K562 (cell line): ENCODE results near the gene RACK1. TPM values are rescaled to one million over a fixed set of nuclear protein-coding genes. Genes with fewer than 3 reads are reported as not detected.

Source experiments
- ATAC-seq: fragments of 200-7000 bp; cut with Tn5 transposase; 3 replicates; pipeline ENCODE4 v1.9.1; 2020; ENCODE audit warnings: moderate library complexity
- BruUV-seq: library from RNA; stranded (reverse); fragments of 400-500 nt; replicated peaks from 2 replicates; lab custom pipeline; 2021; lab: Mats Ljungman, UMichigan
- CTCF ChIA-PET: fragments of 300-600 bp; formaldehyde crosslinking; extraction: SDS; loops from one replicate; lab custom pipeline; 2021; ENCODE audit warnings: low intra/inter-chr PET ratio; lab: Yijun Ruan, JAX
- POLR2A ChIA-PET: fragments of 300-600, 350-650 bp; sonication (Branson Sonifier 250); formaldehyde crosslinking; extraction: SDS; loops from one replicate; lab custom pipeline; 2021; ENCODE audit warnings: antibody characterized with exemption, inconsistent platforms; lab: Yijun Ruan, JAX
- DNase-seq, 4 experiments: peaks; one replicate each; pipeline versions ENCODE4 v3.0.0 to v3.0.0-alpha.2; 2011 to 2018; ENCODE audit warnings: low spot score in 3 of 4, mixed read lengths in 3 of 4; ENCODE audit errors: extremely low read depth in 1 of 4
- FAIRE-seq: peaks from 2 replicates; lab custom pipeline; 2011; peaks lifted over from hg19 to GRCh38; lab: Jason Lieb, UNC
- H2AFZ ChIP-seq: 2 replicates; pipeline ENCODE4 v1.6.0; 2011; ENCODE audit warnings: low read depth, low read length, control low read depth, inconsistent platforms
- H3K27ac ChIP-seq: fragments of 200-600 bp; 3 replicates; pipeline ENCODE4 v1.8.0; 2011; ENCODE audit warnings: low read depth, mild to moderate bottlenecking, control low read depth, inconsistent platforms, low read length, moderate library complexity, mixed read lengths; ENCODE audit errors: extremely low read depth
- H3K27me3 ChIP-seq, 2 experiments: fragments of 300-600 bp in 1 of 2; 2 replicates in 1 of 2; 3 replicates in 1 of 2; pipeline versions ENCODE4 v1.6.0 to v1.8.0; 2011; ENCODE audit warnings: inconsistent platforms in 2 of 2, low read length in 2 of 2, mild to moderate bottlenecking in 1 of 2, mixed read lengths in 1 of 2, moderate library complexity in 1 of 2; ENCODE audit not compliant: control insufficient read depth in 2 of 2, insufficient read depth in 2 of 2
- H3K36me3 ChIP-seq: fragments of 300-600 bp; 3 replicates; pipeline ENCODE4 v1.8.0; 2011; ENCODE audit warnings: mild to moderate bottlenecking, low read length, inconsistent platforms; ENCODE audit not compliant: control insufficient read depth, insufficient read depth
- H3K4me1 ChIP-seq, 2 experiments: fragments of 200-600 bp in 1 of 2; replicated peaks in 1 of 2; 2 replicates in 1 of 2; 3 replicates in 1 of 2; pipeline versions ENCODE4 v1.5.1 to v1.8.0; 2011; ENCODE audit warnings: inconsistent platforms in 2 of 2, low read length in 2 of 2, mild to moderate bottlenecking in 1 of 2, mixed read lengths in 1 of 2, moderate library complexity in 1 of 2; ENCODE audit not compliant: control insufficient read depth in 2 of 2, insufficient read depth in 2 of 2
- H3K4me2 ChIP-seq: 2 replicates; pipeline ENCODE4 v1.6.1; 2011; ENCODE audit warnings: low read length, control low read depth, inconsistent platforms, mixed read lengths; ENCODE audit not compliant: insufficient read depth
- H3K4me3 ChIP-seq: fragments of 200-600 bp; sonication (generic), shearing (Covaris generic); 2 replicates; pipeline ENCODE4 v1.5.1; 2016; ENCODE audit warnings: control low read depth, inconsistent platforms
- H3K79me2 ChIP-seq: fragments of 200-600 bp; 3 replicates; pipeline ENCODE4 v1.8.0; 2011; ENCODE audit warnings: low read length, inconsistent platforms; ENCODE audit not compliant: control insufficient read depth, insufficient read depth
- H3K9ac ChIP-seq, 2 experiments: 2 replicates each; pipeline versions ENCODE4 v1.6.0 to v1.6.1; 2011; ENCODE audit warnings: low read depth in 2 of 2, low read length in 2 of 2, control low read depth in 1 of 2, inconsistent platforms in 1 of 2, mild to moderate bottlenecking in 1 of 2, mixed read lengths in 1 of 2; ENCODE audit not compliant: insufficient read depth in 1 of 2
- H3K9me1 ChIP-seq: one replicate; pipeline ENCODE4 v1.6.0; 2011; ENCODE audit warnings: inconsistent platforms, mild to moderate bottlenecking, low read length, moderate library complexity; ENCODE audit not compliant: control insufficient read depth, insufficient read depth
- H3K9me3 ChIP-seq: replicated peaks from 2 replicates; pipeline ENCODE4 v1.5.1; 2011; ENCODE audit warnings: low read depth, low read length, inconsistent platforms; ENCODE audit not compliant: control insufficient read depth, insufficient read depth
- H4K20me1 ChIP-seq: replicated peaks from 2 replicates; pipeline ENCODE4 v1.6.1; 2011; ENCODE audit warnings: low read length, inconsistent platforms, mixed read lengths; ENCODE audit not compliant: control insufficient read depth, insufficient read depth
- FOSL1 ChIP-seq: fragments of 200-800 bp; sonication (Bioruptor generic); conservative IDR thresholded peaks from 2 replicates; pipeline ENCODE4 v1.6.1; 2016; ENCODE audit warnings: missing genetic modification characterization, missing compliant biosample characterization
- L3MBTL2 ChIP-seq: fragments of 450-650 bp; IDR thresholded peaks from 2 replicates; pipeline ENCODE4 v1.6.1; 2016; ENCODE audit warnings: mild to moderate bottlenecking, moderate library complexity
- MCM7 ChIP-seq, 2 experiments: fragments of 450-650 bp; IDR thresholded peaks; 2 replicates each; pipeline ENCODE4 v1.6.1; 2016 to 2018
- NCOA6 ChIP-seq: fragments of 450-650 bp; IDR thresholded peaks from 2 replicates; pipeline ENCODE4 v1.6.1; 2017; ENCODE audit warnings: mild to moderate bottlenecking
- PHB ChIP-seq: fragments of 250-450 bp; sonication (Bioruptor Pico); IDR thresholded peaks from 2 replicates; pipeline ENCODE4 v1.5.0; 2021
- ZNF778 ChIP-seq: fragments of 450-650 bp; formaldehyde crosslinking; IDR thresholded peaks from 2 replicates; pipeline ENCODE4 v1.4.0; 2020; ENCODE audit warnings: mild to moderate bottlenecking, moderate library complexity
- WGBS: fragments of 100-300 bp; shearing (Covaris generic); methylation state at CpG from one replicate; pipeline ENCODE4 v1.1.6; 2016; ENCODE audit warnings: low coverage, mixed read lengths; ENCODE audit not compliant: insufficient coverage; ENCODE audit errors: missing lambda C conversion rate; 5-methylcytosine and 5-hydroxymethylcytosine counted together
- in situ Hi-C: fragments of 300-500 bp; cut with MboI; formaldehyde crosslinking; loops from 4 replicates; pipeline ENCODE4 v1.15.0; 2018; ENCODE audit warnings: inconsistent platforms, mixed read lengths
- intact Hi-C: fragments of 100-400 bp; cut with micrococcal nuclease; formaldehyde crosslinking; loops from 2 replicates; pipeline ENCODE4 v1.14.2; 2022
- polyA plus RNA-seq, 8 experiments: library from polyadenylated mRNA; depleted of rRNA in 4 of 8; stranded (reverse) in 5 of 8; unstranded in 3 of 8; fragments of >200 nt; fragmentation: Nextera tagmentation in 2 of 8; fragmentation: Illumina TruSeq in 1 of 8; extraction: Ambion mirVana in 2 of 8; extraction: Trizol in 1 of 8; gene quantifications; 2 replicates each; pipeline versions ENCODE4 v1.2.1 to v1.2.3, GENCODE V29; 2011 to 2014; ENCODE audit warnings: inconsistent platforms in 1 of 8, missing spikeins in 1 of 8
- total RNA-seq, 7 experiments: library from RNA; depleted of rRNA in 6 of 7; stranded (reverse); fragments of >200 nt in 6 of 7; fragmentation: Illumina TruSeq in 2 of 7; extraction: Trizol in 2 of 7; gene quantifications; 2 replicates each; pipeline versions ENCODE4 v1.2.1 to v1.2.3, GENCODE V29; 2011 to 2021; ENCODE audit warnings: low replicate concordance in 1 of 7
- TF ChIP-seq, protein P1 (sequence below): fragments of 200-400 bp; formaldehyde crosslinking; IDR thresholded peaks from 2 replicates; pipeline ENCODE4 v1.6.1; 2017; ENCODE audit warnings: mild to moderate bottlenecking, low read depth, low read length, moderate library complexity
- TF ChIP-seq, protein P2 (sequence below): IDR thresholded peaks from 3 replicates; pipeline ENCODE4 v1.6.1; 2011; ENCODE audit warnings: borderline replicate concordance, mild to moderate bottlenecking, moderate library complexity; ENCODE audit not compliant: insufficient read length; ENCODE audit errors: extremely low read depth
- TF ChIP-seq, protein P3 (sequence below): fragments of 450-650 bp; IDR thresholded peaks from 2 replicates; pipeline ENCODE4 v1.7.0; 2016; ENCODE audit warnings: borderline replicate concordance
- TF ChIP-seq, protein P4 (sequence below): fragments of 200-800 bp; sonication (Bioruptor generic); IDR thresholded peaks from 2 replicates; pipeline ENCODE4 v1.6.1; 2017; ENCODE audit warnings: missing genetic modification characterization, missing compliant biosample characterization

Gene RACK1
- total and polyA plus RNA-seq, 9 of the 15 experiments (the other 6 are each of a cell fraction or from before 2014, with no cell fraction given), result 2,303 to 5,311 (median 3,833) TPM

DNA sequence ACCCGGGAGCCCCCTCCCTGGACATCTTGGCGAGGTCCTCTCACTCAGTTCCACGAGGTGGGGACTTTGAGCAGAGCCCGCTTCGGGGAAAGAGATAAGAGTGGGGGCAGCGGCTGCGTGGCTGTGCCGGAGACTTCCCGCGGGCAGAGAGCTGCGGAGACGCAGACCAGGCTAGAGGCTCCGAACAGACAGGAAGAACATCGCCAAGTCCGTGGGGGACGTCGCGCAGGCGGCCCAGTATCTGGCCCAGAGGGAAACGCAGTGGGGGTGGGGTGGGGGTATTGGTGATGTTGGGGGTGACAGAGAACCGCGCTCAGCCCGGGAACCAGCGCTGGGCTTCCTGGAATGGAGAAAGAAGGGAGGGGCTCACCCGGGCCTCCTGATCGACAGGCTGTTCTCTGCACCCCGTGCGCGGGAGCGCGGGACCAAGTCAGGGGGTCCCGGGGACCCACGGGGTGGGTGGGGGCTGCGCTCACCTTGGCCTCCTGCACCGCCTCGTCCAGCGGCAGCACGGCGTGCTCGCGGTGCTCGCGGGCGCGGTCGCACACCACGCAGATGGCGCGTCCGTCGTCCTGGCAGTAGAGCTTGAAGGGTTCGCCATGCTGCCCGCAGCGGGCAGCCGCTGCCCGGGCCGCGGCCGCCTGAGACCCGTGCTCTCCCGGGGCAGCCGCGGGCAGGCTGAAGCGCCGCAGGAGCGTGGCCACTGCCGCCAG is 39.4 kb downstream of the RACK1 start:
- Histone ChIP-seq H3K9me3 (no peaks in the 10 kb centered on the region), H3K4me1 (peaks cover 29 to 47% of the 10 kb centered on the region in 2 experiments; a peak in 4 of 5 replicates), H3K27ac (peak overlapping the region; percentile 56; the same call in 2 of the 3 replicates), H4K20me1 (no peaks in the 10 kb centered on the region), H3K4me2 (peak overlapping the region; percentile 75), H3K9me1 (no peaks in the 10 kb centered on the region), H3K36me3 (no peaks in the 10 kb centered on the region), H3K27me3 (no peaks in the 10 kb centered on the region), H3K79me2 (no peaks in the 10 kb centered on the region), H3K9ac (peak overlapping the region; percentile 50 to 93; a peak in 3 of 4 replicates), H3K4me3 (peak overlapping the region; percentile 60), H2AFZ (peak overlapping the region; percentile 91)
- intact Hi-C loops (no loop called here), in situ Hi-C loops (no loop called here)
- FAIRE-seq, result peak; percentile 19
- BruUV-seq, result no TSS peak
- CTCF ChIA-PET, result no interaction called here
- ATAC-seq, result peak; percentile 43
- WGBS, result 1% methylated on average over 29 of the region's 67 CpGs
- POLR2A ChIA-PET, result interaction anchor here (0.6 to 5.0 kb wide), 2 partner anchors 13 to 41 kb away, joined by 3 to 69 read pairs; no protein-coding TSS in a partner anchor
- peak; percentile 50 to 73 (median 62) for DNase-seq
- TF ChIP-seq ZNF778 (CRISPR knock-in tag), result no peak
- no peak for TF ChIP-seq FOSL1 (tag)
- TF ChIP-seq PHB (CRISPR knock-in tag), result no peak
- TF ChIP-seq, protein P1, sequence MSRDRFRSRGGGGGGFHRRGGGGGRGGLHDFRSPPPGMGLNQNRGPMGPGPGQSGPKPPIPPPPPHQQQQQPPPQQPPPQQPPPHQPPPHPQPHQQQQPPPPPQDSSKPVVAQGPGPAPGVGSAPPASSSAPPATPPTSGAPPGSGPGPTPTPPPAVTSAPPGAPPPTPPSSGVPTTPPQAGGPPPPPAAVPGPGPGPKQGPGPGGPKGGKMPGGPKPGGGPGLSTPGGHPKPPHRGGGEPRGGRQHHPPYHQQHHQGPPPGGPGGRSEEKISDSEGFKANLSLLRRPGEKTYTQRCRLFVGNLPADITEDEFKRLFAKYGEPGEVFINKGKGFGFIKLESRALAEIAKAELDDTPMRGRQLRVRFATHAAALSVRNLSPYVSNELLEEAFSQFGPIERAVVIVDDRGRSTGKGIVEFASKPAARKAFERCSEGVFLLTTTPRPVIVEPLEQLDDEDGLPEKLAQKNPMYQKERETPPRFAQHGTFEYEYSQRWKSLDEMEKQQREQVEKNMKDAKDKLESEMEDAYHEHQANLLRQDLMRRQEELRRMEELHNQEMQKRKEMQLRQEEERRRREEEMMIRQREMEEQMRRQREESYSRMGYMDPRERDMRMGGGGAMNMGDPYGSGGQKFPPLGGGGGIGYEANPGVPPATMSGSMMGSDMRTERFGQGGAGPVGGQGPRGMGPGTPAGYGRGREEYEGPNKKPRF, result no peak
- TF ChIP-seq, protein P2, sequence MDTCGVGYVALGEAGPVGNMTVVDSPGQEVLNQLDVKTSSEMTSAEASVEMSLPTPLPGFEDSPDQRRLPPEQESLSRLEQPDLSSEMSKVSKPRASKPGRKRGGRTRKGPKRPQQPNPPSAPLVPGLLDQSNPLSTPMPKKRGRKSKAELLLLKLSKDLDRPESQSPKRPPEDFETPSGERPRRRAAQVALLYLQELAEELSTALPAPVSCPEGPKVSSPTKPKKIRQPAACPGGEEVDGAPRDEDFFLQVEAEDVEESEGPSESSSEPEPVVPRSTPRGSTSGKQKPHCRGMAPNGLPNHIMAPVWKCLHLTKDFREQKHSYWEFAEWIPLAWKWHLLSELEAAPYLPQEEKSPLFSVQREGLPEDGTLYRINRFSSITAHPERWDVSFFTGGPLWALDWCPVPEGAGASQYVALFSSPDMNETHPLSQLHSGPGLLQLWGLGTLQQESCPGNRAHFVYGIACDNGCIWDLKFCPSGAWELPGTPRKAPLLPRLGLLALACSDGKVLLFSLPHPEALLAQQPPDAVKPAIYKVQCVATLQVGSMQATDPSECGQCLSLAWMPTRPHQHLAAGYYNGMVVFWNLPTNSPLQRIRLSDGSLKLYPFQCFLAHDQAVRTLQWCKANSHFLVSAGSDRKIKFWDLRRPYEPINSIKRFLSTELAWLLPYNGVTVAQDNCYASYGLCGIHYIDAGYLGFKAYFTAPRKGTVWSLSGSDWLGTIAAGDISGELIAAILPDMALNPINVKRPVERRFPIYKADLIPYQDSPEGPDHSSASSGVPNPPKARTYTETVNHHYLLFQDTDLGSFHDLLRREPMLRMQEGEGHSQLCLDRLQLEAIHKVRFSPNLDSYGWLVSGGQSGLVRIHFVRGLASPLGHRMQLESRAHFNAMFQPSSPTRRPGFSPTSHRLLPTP, result no peak
- TF ChIP-seq MCM7 (IDR thresholded peaks at IDR 0.05), result no peak
- TF ChIP-seq, protein P3, sequence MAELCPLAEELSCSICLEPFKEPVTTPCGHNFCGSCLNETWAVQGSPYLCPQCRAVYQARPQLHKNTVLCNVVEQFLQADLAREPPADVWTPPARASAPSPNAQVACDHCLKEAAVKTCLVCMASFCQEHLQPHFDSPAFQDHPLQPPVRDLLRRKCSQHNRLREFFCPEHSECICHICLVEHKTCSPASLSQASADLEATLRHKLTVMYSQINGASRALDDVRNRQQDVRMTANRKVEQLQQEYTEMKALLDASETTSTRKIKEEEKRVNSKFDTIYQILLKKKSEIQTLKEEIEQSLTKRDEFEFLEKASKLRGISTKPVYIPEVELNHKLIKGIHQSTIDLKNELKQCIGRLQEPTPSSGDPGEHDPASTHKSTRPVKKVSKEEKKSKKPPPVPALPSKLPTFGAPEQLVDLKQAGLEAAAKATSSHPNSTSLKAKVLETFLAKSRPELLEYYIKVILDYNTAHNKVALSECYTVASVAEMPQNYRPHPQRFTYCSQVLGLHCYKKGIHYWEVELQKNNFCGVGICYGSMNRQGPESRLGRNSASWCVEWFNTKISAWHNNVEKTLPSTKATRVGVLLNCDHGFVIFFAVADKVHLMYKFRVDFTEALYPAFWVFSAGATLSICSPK, result no peak
- TF ChIP-seq, protein P4, sequence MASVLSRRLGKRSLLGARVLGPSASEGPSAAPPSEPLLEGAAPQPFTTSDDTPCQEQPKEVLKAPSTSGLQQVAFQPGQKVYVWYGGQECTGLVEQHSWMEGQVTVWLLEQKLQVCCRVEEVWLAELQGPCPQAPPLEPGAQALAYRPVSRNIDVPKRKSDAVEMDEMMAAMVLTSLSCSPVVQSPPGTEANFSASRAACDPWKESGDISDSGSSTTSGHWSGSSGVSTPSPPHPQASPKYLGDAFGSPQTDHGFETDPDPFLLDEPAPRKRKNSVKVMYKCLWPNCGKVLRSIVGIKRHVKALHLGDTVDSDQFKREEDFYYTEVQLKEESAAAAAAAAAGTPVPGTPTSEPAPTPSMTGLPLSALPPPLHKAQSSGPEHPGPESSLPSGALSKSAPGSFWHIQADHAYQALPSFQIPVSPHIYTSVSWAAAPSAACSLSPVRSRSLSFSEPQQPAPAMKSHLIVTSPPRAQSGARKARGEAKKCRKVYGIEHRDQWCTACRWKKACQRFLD (CRISPR knock-in tag), result no peak
- no peak; the same call in 1 of the 2 replicates for TF ChIP-seq L3MBTL2
- peak; percentile 73 for TF ChIP-seq NCOA6
